Activated CD4-positive, alpha-beta T cell treated with anti-CD3 and anti-CD28 coated beads, Interleukin-2, amount 50 U/mL, for 16 hours (primary cell): ENCODE data around the gene CFAP251.
"Not testable (repeated sequence)": the region's sequence is repeated elsewhere in the genome, so short reads cannot be mapped to it uniquely, and the experiment has no call there.

Experiments
- DNase-seq: peaks from one replicate; pipeline ENCODE4 v3.0.0-alpha.2; 2020

CFAP251 gene

GRCh38 chr12:122031342-122032216 is 113.2 kb downstream of the CFAP251 start:
- peak; percentile 48 for DNase-seq

- DNase-seq = no peak
Observed at GRCh38 chr12:122032580-122032979, 114.2 kb downstream of the CFAP251 start.

- no peak for DNase-seq
Observed at GRCh38 chr12:122035292-122035691, 116.9 kb downstream of the CFAP251 start.

- DNase-seq = no peak
Observed at GRCh38 chr12:122036153-122036552, 117.8 kb downstream of the CFAP251 start.

GRCh38 chr12:122040579-122041386 is 122.4 kb downstream of the CFAP251 start:
- no peak for DNase-seq

- not testable (repeated sequence) for DNase-seq
Observed at GRCh38 chr12:122041458-122041857, 123.1 kb downstream of the CFAP251 start.

GRCh38 chr12:122042910-122043309 is 124.5 kb downstream of the CFAP251 start:
- DNase-seq = no peak

- DNase-seq = no peak
Observed at GRCh38 chr12:122043476-122043875, 125.1 kb downstream of the CFAP251 start.

GRCh38 chr12:122045262-122045661 is 126.9 kb downstream of the CFAP251 start:
- no peak for DNase-seq

- no peak for DNase-seq
Observed at GRCh38 chr12:122046145-122046544, 127.8 kb downstream of the CFAP251 start.

GRCh38 chr12:122048151-122048550 is 129.8 kb downstream of the CFAP251 start:
- DNase-seq = no peak

GRCh38 chr12:122049827-122050226 is 131.4 kb downstream of the CFAP251 start:
- DNase-seq = no peak

GRCh38 chr12:122050706-122051105 is 132.3 kb downstream of the CFAP251 start:
- no peak for DNase-seq

GRCh38 chr12:122051231-122051876 is 133.0 kb downstream of the CFAP251 start:
- DNase-seq = no peak

- no peak for DNase-seq
Observed at GRCh38 chr12:122052285-122052684, 133.9 kb downstream of the CFAP251 start.
